CD4-positive, alpha-beta T cell (primary cell): ENCODE data around the gene LRRK1. TPM values are rescaled to one million over a fixed set of nuclear protein-coding genes. Genes with fewer than 3 reads are reported as not detected.

Source experiments
- ATAC-seq: fragments of 200-7000 bp; cut with Tn5 transposase; one replicate; pipeline ENCODE4 v1.10.0; 2022; ENCODE audit warnings: mild to moderate bottlenecking; ENCODE audit not compliant: poor library complexity
- CTCF ChIA-PET: fragments of 350-600 bp; sonication (Branson Sonifier 250); formaldehyde crosslinking; loops from one replicate; lab custom pipeline; 2021; ENCODE audit warnings: antibody characterized with exemption, inconsistent platforms; lab: Charles Lee
- POLR2A ChIA-PET: fragments of 350-600 bp; sonication (Branson Sonifier 250); formaldehyde crosslinking; loops from one replicate; lab custom pipeline; 2021; ENCODE audit warnings: antibody characterized with exemption, inconsistent platforms; lab: Charles Lee
- DNase-seq, 14 experiments: peaks; one replicate each; pipeline ENCODE4 v3.0.0-alpha.2; 2013 to 2020; ENCODE audit warnings: mixed read lengths in 2 of 14
- H3K27ac ChIP-seq, 2 donors: one replicate each; pipeline versions ENCODE4 v1.5.1 to v1.7.0; 2013; ENCODE audit warnings: low read length in 2 of 2, low read depth in 1 of 2, mild to moderate bottlenecking in 1 of 2
- H3K27me3 ChIP-seq, 2 experiments: 1 replicate in 1 of 2; 2 replicates in 1 of 2; pipeline versions ENCODE4 v1.6.1 to v1.7.0; 2013; ENCODE audit warnings: low read length in 2 of 2, control low read depth in 1 of 2, mild to moderate bottlenecking in 1 of 2, moderate library complexity in 1 of 2; ENCODE audit not compliant: insufficient read depth in 2 of 2, control insufficient read depth in 1 of 2
- H3K36me3 ChIP-seq: one replicate; pipeline ENCODE4 v1.6.1; 2013; ENCODE audit warnings: low read length, control low read depth; ENCODE audit not compliant: insufficient read depth
- H3K4me1 ChIP-seq: one replicate; pipeline ENCODE4 v1.6.1; 2013; ENCODE audit warnings: low read length, control low read depth; ENCODE audit not compliant: insufficient read depth
- H3K4me3 ChIP-seq: one replicate; pipeline ENCODE4 v1.5.1; 2013; ENCODE audit warnings: mild to moderate bottlenecking, low read length, moderate library complexity
- H3K9me3 ChIP-seq, 2 experiments: 1 replicate in 1 of 2; 2 replicates in 1 of 2; pipeline versions ENCODE4 v1.6.1 to v1.7.0; 2013; ENCODE audit warnings: low read length in 2 of 2, mild to moderate bottlenecking in 2 of 2, control low read depth in 1 of 2, moderate library complexity in 1 of 2; ENCODE audit not compliant: control insufficient read depth in 1 of 2, insufficient read depth in 1 of 2
- H3K27ac Mint-ChIP-seq: one replicate; pipeline ENCODE4 v1.8.0; 2020; ENCODE audit warnings: mixed read lengths
- H3K27me3 Mint-ChIP-seq: one replicate; pipeline ENCODE4 v1.8.0; 2021; ENCODE audit warnings: mixed read lengths
- H3K36me3 Mint-ChIP-seq: one replicate; pipeline ENCODE4 v1.8.0; 2021; ENCODE audit warnings: low read depth, mixed read lengths
- H3K4me1 Mint-ChIP-seq: one replicate; pipeline ENCODE4 v1.8.0; 2021; ENCODE audit warnings: low read depth, mixed read lengths
- H3K4me3 Mint-ChIP-seq: one replicate; pipeline ENCODE4 v1.8.0; 2020; ENCODE audit warnings: mild to moderate bottlenecking, mixed read lengths
- H3K9me3 Mint-ChIP-seq: one replicate; pipeline ENCODE4 v1.8.0; 2020; ENCODE audit warnings: mixed read lengths
- intact Hi-C, 2 experiments: fragments of 100-400 bp; cut with DNase I in 1 of 2; cut with micrococcal nuclease in 1 of 2; formaldehyde crosslinking; loops; one replicate each; pipeline versions ENCODE4 v1.15.1 to v1.9.0; 2023 to 2025; cut with DNase I, micrococcal nuclease
- total RNA-seq, 174 experiments: library from RNA in 2 of 174; stranded (reverse) in 2 of 174; gene quantifications; one replicate each; pipeline ENCODE4 v1.2.3 and lab custom pipeline; 2021 to 2026
- TF ChIP-seq, protein P1 (sequence below): fragments of 200-600 bp; IDR thresholded peaks from one replicate; pipeline ENCODE4 v1.8.0; 2022; ENCODE audit warnings: antibody characterized with exemption, mild to moderate bottlenecking

Gene LRRK1
- total RNA-seq, 2 experiments from 2014 or later = 0.60 to 0.73 TPM

DNA sequence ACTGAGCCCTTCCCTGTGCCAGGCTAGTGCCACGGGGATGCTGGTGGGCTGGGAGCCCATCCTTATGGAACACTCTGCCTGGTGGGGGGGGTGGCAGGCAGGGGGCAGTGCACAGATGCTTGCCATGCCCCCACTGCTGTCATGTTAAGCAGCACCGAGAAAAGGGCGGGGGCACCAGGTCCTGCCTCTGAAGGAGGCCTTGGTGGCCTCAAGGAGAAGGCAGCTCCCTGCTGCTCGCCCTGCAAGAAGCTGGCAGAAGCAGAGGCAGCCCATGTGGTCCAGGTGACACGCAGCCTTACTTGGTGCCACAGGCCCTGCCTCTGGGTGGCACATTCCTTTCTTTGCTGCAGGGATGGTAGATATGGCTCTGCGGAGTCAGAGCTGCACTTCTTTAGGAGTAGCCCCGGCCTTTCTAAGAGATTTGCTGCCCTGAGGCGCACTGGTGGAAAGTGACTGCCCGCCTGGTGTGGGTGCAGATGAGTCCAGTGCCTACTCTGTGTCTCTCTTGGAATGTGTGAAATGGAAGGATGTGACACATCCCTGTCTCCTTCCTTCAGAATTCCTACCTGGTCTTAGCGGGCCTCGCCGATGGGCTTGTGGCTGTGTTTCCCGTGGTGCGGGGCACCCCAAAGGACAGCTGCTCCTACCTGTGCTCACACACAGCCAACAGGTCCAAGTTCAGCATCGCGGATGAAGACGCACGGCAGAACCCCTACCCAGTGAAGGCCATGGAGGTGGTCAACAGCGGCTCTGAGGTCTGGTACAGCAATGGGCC, 145.8 kb downstream of the LRRK1 start:
- H3K4me3 Mint-ChIP-seq = no peak overlapping the region
- H3K27ac Mint-ChIP-seq = no peak overlapping the region
- H3K27me3 Mint-ChIP-seq = no peaks in the 10 kb centered on the region
- no peaks in the 10 kb centered on the region for H3K36me3 ChIP-seq
- H3K27me3 ChIP-seq = no peaks in the 10 kb centered on the region
- no peak overlapping the region for H3K27ac ChIP-seq
- no peaks in the 10 kb centered on the region for H3K9me3 ChIP-seq
- DNase-seq (no peak), ATAC-seq (no peak)
- H3K36me3 Mint-ChIP-seq = no peaks in the 10 kb centered on the region
- CTCF ChIA-PET = no interaction called here
- H3K4me3 ChIP-seq = no peak overlapping the region
- intact Hi-C loops = no loop called here
- no peaks in the 10 kb centered on the region for H3K4me1 Mint-ChIP-seq
- TF ChIP-seq, protein P1, sequence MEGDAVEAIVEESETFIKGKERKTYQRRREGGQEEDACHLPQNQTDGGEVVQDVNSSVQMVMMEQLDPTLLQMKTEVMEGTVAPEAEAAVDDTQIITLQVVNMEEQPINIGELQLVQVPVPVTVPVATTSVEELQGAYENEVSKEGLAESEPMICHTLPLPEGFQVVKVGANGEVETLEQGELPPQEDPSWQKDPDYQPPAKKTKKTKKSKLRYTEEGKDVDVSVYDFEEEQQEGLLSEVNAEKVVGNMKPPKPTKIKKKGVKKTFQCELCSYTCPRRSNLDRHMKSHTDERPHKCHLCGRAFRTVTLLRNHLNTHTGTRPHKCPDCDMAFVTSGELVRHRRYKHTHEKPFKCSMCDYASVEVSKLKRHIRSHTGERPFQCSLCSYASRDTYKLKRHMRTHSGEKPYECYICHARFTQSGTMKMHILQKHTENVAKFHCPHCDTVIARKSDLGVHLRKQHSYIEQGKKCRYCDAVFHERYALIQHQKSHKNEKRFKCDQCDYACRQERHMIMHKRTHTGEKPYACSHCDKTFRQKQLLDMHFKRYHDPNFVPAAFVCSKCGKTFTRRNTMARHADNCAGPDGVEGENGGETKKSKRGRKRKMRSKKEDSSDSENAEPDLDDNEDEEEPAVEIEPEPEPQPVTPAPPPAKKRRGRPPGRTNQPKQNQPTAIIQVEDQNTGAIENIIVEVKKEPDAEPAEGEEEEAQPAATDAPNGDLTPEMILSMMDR = no peak
- no peaks in the 10 kb centered on the region for H3K4me1 ChIP-seq
- no peaks in the 10 kb centered on the region for H3K9me3 Mint-ChIP-seq
- POLR2A ChIA-PET = no interaction called here

DNA sequence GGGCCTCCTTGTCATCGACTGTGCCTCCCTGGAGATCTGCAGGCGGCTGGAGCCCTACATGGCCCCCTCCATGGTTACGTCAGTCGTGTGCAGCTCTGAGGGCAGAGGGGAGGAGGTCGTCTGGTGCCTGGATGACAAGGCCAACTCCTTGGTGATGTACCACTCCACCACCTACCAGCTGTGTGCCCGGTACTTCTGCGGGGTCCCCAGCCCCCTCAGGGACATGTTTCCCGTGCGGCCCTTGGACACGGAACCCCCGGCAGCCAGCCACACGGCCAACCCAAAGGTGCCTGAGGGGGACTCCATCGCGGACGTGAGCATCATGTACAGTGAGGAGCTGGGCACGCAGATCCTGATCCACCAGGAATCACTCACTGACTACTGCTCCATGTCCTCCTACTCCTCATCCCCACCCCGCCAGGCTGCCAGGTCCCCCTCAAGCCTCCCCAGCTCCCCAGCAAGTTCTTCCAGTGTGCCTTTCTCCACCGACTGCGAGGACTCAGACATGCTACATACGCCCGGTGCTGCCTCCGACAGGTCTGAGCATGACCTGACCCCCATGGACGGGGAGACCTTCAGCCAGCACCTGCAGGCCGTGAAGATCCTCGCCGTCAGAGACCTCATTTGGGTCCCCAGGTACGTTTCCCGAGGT, 146.5 kb downstream of the LRRK1 start:
- no peak overlapping the region for H3K27ac ChIP-seq
- DNase-seq (no peak), ATAC-seq (no peak)
- ChIA-PET POLR2A (no interaction called here), CTCF (no interaction called here)
- no peaks in the 10 kb centered on the region for H3K9me3 ChIP-seq
- Mint-ChIP-seq H3K4me1 (no peaks in the 10 kb centered on the region), H3K4me3 (no peak overlapping the region), H3K27ac (no peak overlapping the region), H3K27me3 (no peaks in the 10 kb centered on the region), H3K36me3 (no peaks in the 10 kb centered on the region), H3K9me3 (no peaks in the 10 kb centered on the region)
- peaks cover 3% of the 10 kb centered on the region for H3K4me1 ChIP-seq
- H3K27me3 ChIP-seq = no peaks in the 10 kb centered on the region
- H3K36me3 ChIP-seq = no peaks in the 10 kb centered on the region
- TF ChIP-seq, protein P1 = no peak
- H3K4me3 ChIP-seq = no peak overlapping the region
- intact Hi-C loops = no loop called here

DNA sequence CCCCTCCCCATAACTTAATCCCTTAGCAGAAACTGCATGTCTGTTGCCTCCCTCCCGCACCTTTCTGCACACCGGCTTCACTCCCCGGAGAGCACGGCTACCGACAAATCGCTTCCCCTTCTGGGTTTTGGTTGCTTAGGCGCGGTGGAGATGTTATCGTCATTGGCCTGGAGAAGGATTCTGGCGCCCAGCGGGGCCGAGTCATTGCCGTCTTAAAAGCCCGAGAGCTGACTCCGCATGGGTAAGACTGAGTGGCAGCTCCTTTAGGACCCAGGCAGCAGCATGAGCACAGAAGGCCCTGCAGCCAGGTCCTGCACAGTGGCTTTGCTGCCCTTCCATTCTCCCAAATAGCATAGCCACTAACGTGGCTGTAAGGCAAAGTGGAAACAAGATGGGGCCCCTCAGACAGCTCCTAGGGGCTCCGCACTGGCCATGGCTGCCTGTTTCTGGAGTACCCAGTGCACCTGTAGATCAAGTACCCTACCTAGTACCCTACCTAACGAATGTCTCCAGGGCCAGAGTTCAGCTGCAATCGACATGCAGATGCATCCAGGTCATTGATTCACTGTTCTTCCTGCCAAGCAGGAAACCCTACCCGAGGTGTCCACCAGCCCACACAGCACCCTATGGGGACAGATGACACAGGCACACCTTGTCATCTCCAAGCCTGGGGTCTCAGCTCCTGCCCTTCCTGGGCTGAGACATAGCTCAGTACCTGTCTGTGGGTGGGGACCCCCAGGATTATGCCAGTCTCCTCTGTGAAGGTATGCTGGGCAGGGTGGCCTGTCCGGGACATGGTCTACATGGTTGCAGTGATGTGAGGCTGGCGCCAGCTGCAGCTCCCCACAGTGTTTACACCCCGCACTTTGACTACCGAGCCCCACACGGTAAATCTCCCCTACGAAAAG, 147.6 kb downstream of the LRRK1 start:
- no peaks in the 10 kb centered on the region for H3K4me1 Mint-ChIP-seq
- intact Hi-C loops = no loop called here
- no peaks in the 10 kb centered on the region for H3K27me3 Mint-ChIP-seq
- H3K4me3 Mint-ChIP-seq = no peak overlapping the region
- H3K9me3 Mint-ChIP-seq = no peaks in the 10 kb centered on the region
- CTCF ChIA-PET = interaction anchor here (0.6 kb wide), 1 partner anchor 58 kb away, joined by 3 read pairs; no protein-coding TSS in a partner anchor
- H3K9me3 ChIP-seq = no peaks in the 10 kb centered on the region
- H3K36me3 Mint-ChIP-seq = no peaks in the 10 kb centered on the region
- H3K4me1 ChIP-seq = peaks cover 3% of the 10 kb centered on the region
- no peak overlapping the region for H3K4me3 ChIP-seq
- no peaks in the 10 kb centered on the region for H3K27me3 ChIP-seq
- no peaks in the 10 kb centered on the region for H3K36me3 ChIP-seq
- DNase-seq = no peak
- no peak overlapping the region for H3K27ac Mint-ChIP-seq
- H3K27ac ChIP-seq = no peak overlapping the region
- ATAC-seq = no peak
- POLR2A ChIA-PET = no interaction called here
- TF ChIP-seq, protein P1 = no peak
